Mesendoderm (in vitro differentiated cells): ENCODE data around the gene FBP2.

Experiments used
- DNase-seq: peaks from one replicate; pipeline ENCODE4 v3.0.0; 2013
- H2AK5ac ChIP-seq: 2 replicates; pipeline ENCODE4 v1.6.1; 2013; ENCODE audit warnings: low read length, inconsistent platforms
- H2BK120ac ChIP-seq: 2 replicates; pipeline ENCODE4 v1.6.1; 2013; ENCODE audit warnings: low read depth, mild to moderate bottlenecking, low read length, moderate library complexity, mixed read lengths
- H2BK15ac ChIP-seq: replicated peaks from 2 replicates; pipeline ENCODE4 v1.6.1; 2013; ENCODE audit warnings: low read depth, mild to moderate bottlenecking, moderate library complexity
- H2BK5ac ChIP-seq: 2 replicates; pipeline ENCODE4 v1.6.1; 2013; ENCODE audit warnings: low read length, inconsistent platforms
- H3K18ac ChIP-seq: 2 replicates; pipeline ENCODE4 v1.6.1; 2013; ENCODE audit warnings: mild to moderate bottlenecking, low read length, mixed read lengths
- H3K23ac ChIP-seq: one replicate; pipeline ENCODE4 v1.6.1; 2013; ENCODE audit warnings: low read length
- H3K27ac ChIP-seq: 2 replicates; pipeline ENCODE4 v1.5.1; 2013; ENCODE audit warnings: low read depth, mild to moderate bottlenecking, inconsistent platforms, low read length, moderate library complexity
- H3K27me3 ChIP-seq: 2 replicates; pipeline ENCODE4 v1.6.1; 2013; ENCODE audit warnings: low read length, control low read depth, mild to moderate bottlenecking, inconsistent platforms; ENCODE audit not compliant: insufficient read depth, poor library complexity
- H3K36me3 ChIP-seq: 2 replicates; pipeline ENCODE4 v1.6.1; 2013; ENCODE audit warnings: low read length, inconsistent platforms; ENCODE audit not compliant: control insufficient read depth, insufficient read depth
- H3K4ac ChIP-seq: one replicate; pipeline ENCODE4 v1.6.1; 2013; ENCODE audit warnings: low read depth, mild to moderate bottlenecking, low read length, moderate library complexity
- H3K4me1 ChIP-seq: 2 replicates; pipeline ENCODE4 v1.6.1; 2013; ENCODE audit warnings: low read depth, low read length, inconsistent platforms; ENCODE audit not compliant: control insufficient read depth
- H3K4me2 ChIP-seq: 2 replicates; pipeline ENCODE4 v1.6.1; 2013; ENCODE audit warnings: low read length
- H3K4me3 ChIP-seq: 2 replicates; pipeline ENCODE4 v1.5.1; 2013; ENCODE audit warnings: mild to moderate bottlenecking, low read length
- H3K56ac ChIP-seq: one replicate; pipeline ENCODE4 v1.6.1; 2013; ENCODE audit warnings: low read length
- H3K79me1 ChIP-seq: 2 replicates; pipeline ENCODE4 v1.6.1; 2013; ENCODE audit warnings: low read length, inconsistent platforms
- H3K79me2 ChIP-seq: 2 replicates; pipeline ENCODE4 v1.6.1; 2013; ENCODE audit warnings: mild to moderate bottlenecking, low read length; ENCODE audit not compliant: control insufficient read depth, insufficient read depth
- H3K9ac ChIP-seq: 2 replicates; pipeline ENCODE4 v1.6.1; 2013; ENCODE audit warnings: low read length, inconsistent platforms
- H4K5ac ChIP-seq: one replicate; pipeline ENCODE4 v1.6.1; 2013; ENCODE audit warnings: low read length
- H4K8ac ChIP-seq: one replicate; pipeline ENCODE4 v1.6.1; 2013; ENCODE audit warnings: low read depth, mild to moderate bottlenecking, control low read depth, low read length, moderate library complexity
- WGBS: extraction: QIAGEN DNeasy Blood & Tissue Kit; methylation state at CpG from one replicate; pipeline ENCODE4 v1.1.7; 2013; ENCODE audit warnings: low lambda C conversion rate, missing lambda C conversion rate; ENCODE audit not compliant: insufficient coverage; ENCODE audit errors: extremely low coverage; 5-methylcytosine and 5-hydroxymethylcytosine counted together

The FBP2 gene

GRCh38 chr9:94557376-94557775, 36.2 kb downstream of the FBP2 start:
- no CpG with 5 or more reads among the region's 4 CpGs for WGBS
- DNase-seq, result no peak
- Histone ChIP-seq H2BK5ac (no peak overlapping the region), H2AK5ac (no peak overlapping the region), H3K4ac (no peak overlapping the region), H3K23ac (no peak overlapping the region), H3K56ac (no peak overlapping the region), H4K8ac (no peak overlapping the region), H2BK15ac (no peak overlapping the region), H3K4me3 (no peak overlapping the region), H3K79me1 (no peaks in the 10 kb centered on the region), H3K79me2 (no peaks in the 10 kb centered on the region), H4K5ac (no peak overlapping the region), H3K27ac (no peak overlapping the region), H3K36me3 (no peaks in the 10 kb centered on the region), H3K9ac (no peak overlapping the region), H3K4me1 (no peaks in the 10 kb centered on the region), H3K18ac (no peak overlapping the region), H3K27me3 (no peaks in the 10 kb centered on the region), H2BK120ac (no peak overlapping the region), H3K4me2 (no peak overlapping the region)

GRCh38 chr9:94554439-94555331, 38.9 kb downstream of the FBP2 start, which contains the start of gene PCAT7:
PCAT7 (plus strand) TSS chr9:94555083.
- Histone ChIP-seq H3K9ac (peak within 1 kb of the TSS; percentile 73), H3K18ac (no peak within 1 kb of the TSS), H3K4ac (peak within 1 kb of the TSS; percentile 28), H3K23ac (no peak within 1 kb of the TSS), H3K56ac (peak within 1 kb of the TSS; percentile 90), H3K36me3 (no peaks in the 10 kb centered on the region), H2AK5ac (no peak within 1 kb of the TSS), H3K79me2 (no peaks in the 10 kb centered on the region), H4K8ac (no peak within 1 kb of the TSS), H2BK5ac (no peak within 1 kb of the TSS), H2BK120ac (no peak within 1 kb of the TSS), H3K4me2 (peak within 1 kb of the TSS; percentile 49), H4K5ac (no peak within 1 kb of the TSS), H3K4me3 (peak within 1 kb of the TSS; percentile 73), H2BK15ac (no peak within 1 kb of the TSS), H3K4me1 (no peaks in the 10 kb centered on the region), H3K79me1 (no peaks in the 10 kb centered on the region), H3K27me3 (no peaks in the 10 kb centered on the region), H3K27ac (peak within 1 kb of the TSS; percentile 14)
- peak; percentile 96 for DNase-seq
- WGBS, result no CpG with 5 or more reads among the region's 40 CpGs

- H3K4me2 ChIP-seq, result peak overlapping the region; percentile 47
- no peak overlapping the region for H3K23ac ChIP-seq
- H3K4me1 ChIP-seq, result no peaks in the 10 kb centered on the region
- no peak overlapping the region for H3K18ac ChIP-seq
- no peak overlapping the region for H4K5ac ChIP-seq
- no peak overlapping the region for H2BK120ac ChIP-seq
- no peaks in the 10 kb centered on the region for H3K79me2 ChIP-seq
- H3K27ac ChIP-seq, result no peak overlapping the region
- H3K36me3 ChIP-seq, result no peaks in the 10 kb centered on the region
- no peak overlapping the region for H2BK5ac ChIP-seq
- no peak overlapping the region for H4K8ac ChIP-seq
- no peak overlapping the region for H2BK15ac ChIP-seq
- peak overlapping the region; percentile 6 for H3K4me3 ChIP-seq
- no CpG with 5 or more reads among the region's 16 CpGs for WGBS
- no peak overlapping the region for H3K4ac ChIP-seq
- peak overlapping the region; percentile 54 for H3K9ac ChIP-seq
- no peak for DNase-seq
- peak overlapping the region; percentile 76 for H3K56ac ChIP-seq
- H3K79me1 ChIP-seq, result no peaks in the 10 kb centered on the region
- no peaks in the 10 kb centered on the region for H3K27me3 ChIP-seq
- no peak overlapping the region for H2AK5ac ChIP-seq
Measured at GRCh38 chr9:94554078-94554438, 39.6 kb downstream of the FBP2 start.

- Histone ChIP-seq H3K4ac (no peak overlapping the region), H3K79me2 (no peaks in the 10 kb centered on the region), H3K27ac (no peak overlapping the region), H2BK5ac (no peak overlapping the region), H3K36me3 (no peaks in the 10 kb centered on the region), H2AK5ac (no peak overlapping the region), H2BK120ac (no peak overlapping the region), H3K27me3 (no peaks in the 10 kb centered on the region), H3K18ac (no peak overlapping the region), H2BK15ac (no peak overlapping the region), H3K9ac (peak overlapping the region; percentile 54), H3K4me2 (peak overlapping the region; percentile 36), H4K8ac (no peak overlapping the region), H3K79me1 (no peaks in the 10 kb centered on the region), H3K4me3 (no peak overlapping the region), H3K23ac (no peak overlapping the region), H3K4me1 (no peaks in the 10 kb centered on the region), H4K5ac (no peak overlapping the region), H3K56ac (peak overlapping the region; percentile 76)
- DNase-seq, result peak; percentile 75
- WGBS, result no CpG with 5 or more reads among the region's 29 CpGs
Measured at GRCh38 chr9:94553029-94553938, 40.3 kb downstream of the FBP2 start.

- Histone ChIP-seq H3K23ac (no peak overlapping the region), H2BK120ac (no peak overlapping the region), H3K4ac (no peak overlapping the region), H3K27me3 (no peaks in the 10 kb centered on the region), H4K8ac (no peak overlapping the region), H4K5ac (no peak overlapping the region), H3K9ac (no peak overlapping the region), H3K56ac (no peak overlapping the region), H3K79me1 (no peaks in the 10 kb centered on the region), H3K4me3 (no peak overlapping the region), H2BK15ac (no peak overlapping the region), H2BK5ac (no peak overlapping the region), H3K36me3 (no peaks in the 10 kb centered on the region), H3K4me1 (no peaks in the 10 kb centered on the region), H3K18ac (no peak overlapping the region), H3K79me2 (no peaks in the 10 kb centered on the region), H2AK5ac (no peak overlapping the region), H3K4me2 (no peak overlapping the region), H3K27ac (no peak overlapping the region)
- WGBS, result no CpG with 5 or more reads among the region's 1 CpG
- no peak for DNase-seq
Measured at GRCh38 chr9:94545940-94546339, 47.7 kb downstream of the FBP2 start.
